K562 (cell line): ENCODE results near the gene FOXA3. TPM values are rescaled to one million over a fixed set of nuclear protein-coding genes. Genes with fewer than 3 reads are reported as not detected.

Source experiments
- AFF4 ChIP-seq: sonication (generic); formaldehyde crosslinking; IDR thresholded peaks from 2 replicates; pipeline ENCODE4 v1.8.0; 2023; ENCODE audit warnings: mild to moderate bottlenecking, missing genetic modification reagents
- ATF7 ChIP-seq: fragments of 450-650 bp; IDR thresholded peaks from 2 replicates; pipeline ENCODE4 v1.7.1; 2014; ENCODE audit warnings: mild to moderate bottlenecking, moderate library complexity
- CBFA2T3 ChIP-seq: fragments of 450-650 bp; IDR thresholded peaks from 2 replicates; pipeline ENCODE4 v1.6.1; 2017
- CREB1 ChIP-seq, 2 experiments: sonication (generic) in 1 of 2; formaldehyde crosslinking in 1 of 2; IDR thresholded peaks; 2 replicates each; pipeline versions ENCODE4 v1.6.1 to v1.8.0; 2012 to 2022; ENCODE audit warnings: inconsistent platforms in 1 of 2, mild to moderate bottlenecking in 1 of 2, missing genetic modification reagents in 1 of 2, moderate library complexity in 1 of 2
- CREM ChIP-seq: IDR thresholded peaks from 2 replicates; pipeline ENCODE4 v1.6.1; 2014; ENCODE audit warnings: antibody characterized with exemption, low read depth
- CSDE1 ChIP-seq, 2 experiments: fragments of 450-650 bp; IDR thresholded peaks; 2 replicates each; pipeline ENCODE4 v1.6.1; 2016; ENCODE audit warnings: mild to moderate bottlenecking in 1 of 2
- ESRRB ChIP-seq: fragments of 250-450 bp; sonication (Bioruptor Pico); IDR thresholded peaks from 2 replicates; pipeline ENCODE4 v1.5.0; 2020; ENCODE audit warnings: mild to moderate bottlenecking, moderate library complexity, borderline replicate concordance
- FOXP1 ChIP-seq: sonication (generic); formaldehyde crosslinking; IDR thresholded peaks from 2 replicates; pipeline ENCODE4 v1.8.0; 2022; ENCODE audit warnings: mild to moderate bottlenecking, missing genetic modification reagents
- GABPB1 ChIP-seq: sonication (generic); formaldehyde crosslinking; IDR thresholded peaks from 2 replicates; pipeline ENCODE4 v1.8.0; 2022; ENCODE audit warnings: mild to moderate bottlenecking, missing genetic modification reagents
- HMG20B ChIP-seq: fragments of 250-450 bp; sonication (Bioruptor Pico); IDR thresholded peaks from 2 replicates; pipeline ENCODE4 v1.5.0; 2021; ENCODE audit warnings: mild to moderate bottlenecking
- KLF10 ChIP-seq: fragments of 250-450 bp; sonication (Bioruptor Pico); IDR thresholded peaks from 2 replicates; pipeline ENCODE4 v1.6.1; 2021; ENCODE audit warnings: matching md5 sums
- OTX1 ChIP-seq: fragments of 450-650 bp; formaldehyde crosslinking; IDR thresholded peaks from 2 replicates; pipeline ENCODE4 v1.4.0; 2022; ENCODE audit warnings: mild to moderate bottlenecking
- PCBP2 ChIP-seq: fragments of 200-400 bp; formaldehyde crosslinking; IDR thresholded peaks from 2 replicates; pipeline ENCODE4 v1.6.1; 2018; ENCODE audit warnings: low read length, low read depth, mild to moderate bottlenecking, moderate library complexity; ENCODE audit not compliant: poor library complexity, severe bottlenecking
- RHOXF2B ChIP-seq: fragments of 250-450 bp; sonication (Bioruptor Pico); conservative IDR thresholded peaks from 2 replicates; pipeline ENCODE4 v1.5.1; 2021
- SAFB ChIP-seq: fragments of 200-400 bp; formaldehyde crosslinking; IDR thresholded peaks from 2 replicates; pipeline ENCODE4 v1.6.1; 2017; ENCODE audit warnings: low read depth, low read length, borderline replicate concordance
- TRIM24 ChIP-seq, 2 experiments: fragments of 450-650 bp; IDR thresholded peaks; 2 replicates each; pipeline ENCODE4 v1.6.1; 2016
- ZNF280A ChIP-seq: fragments of 450-650 bp; IDR thresholded peaks from 2 replicates; pipeline ENCODE4 v1.6.1; 2018; ENCODE audit warnings: mild to moderate bottlenecking, low read depth; ENCODE audit not compliant: partially characterized antibody
- ZNF561 ChIP-seq: fragments of 450-650 bp; formaldehyde crosslinking; conservative IDR thresholded peaks from 2 replicates; pipeline ENCODE4 v1.4.0; 2020; ENCODE audit warnings: mild to moderate bottlenecking, moderate library complexity
- ZNF592 ChIP-seq: fragments of 450-650 bp; IDR thresholded peaks from 2 replicates; pipeline ENCODE4 v1.6.1; 2017; ENCODE audit warnings: antibody characterized with exemption, mild to moderate bottlenecking
- ZNF76 ChIP-seq: fragments of 250-450 bp; sonication (Bioruptor Pico); IDR thresholded peaks from 2 replicates; pipeline ENCODE4 v1.4.0; 2020; ENCODE audit warnings: mild to moderate bottlenecking, moderate library complexity, borderline replicate concordance
- polyA plus RNA-seq, 8 experiments: library from polyadenylated mRNA; depleted of rRNA in 4 of 8; stranded (reverse) in 5 of 8; unstranded in 3 of 8; fragments of >200 nt; fragmentation: Nextera tagmentation in 2 of 8; fragmentation: Illumina TruSeq in 1 of 8; extraction: Ambion mirVana in 2 of 8; extraction: Trizol in 1 of 8; gene quantifications; 2 replicates each; pipeline versions ENCODE4 v1.2.1 to v1.2.3, GENCODE V29; 2011 to 2014; ENCODE audit warnings: inconsistent platforms in 1 of 8, missing spikeins in 1 of 8
- total RNA-seq, 7 experiments: library from RNA; depleted of rRNA in 6 of 7; stranded (reverse); fragments of >200 nt in 6 of 7; fragmentation: Illumina TruSeq in 2 of 7; extraction: Trizol in 2 of 7; gene quantifications; 2 replicates each; pipeline versions ENCODE4 v1.2.1 to v1.2.3, GENCODE V29; 2011 to 2021; ENCODE audit warnings: low replicate concordance in 1 of 7

The FOXA3 gene
- total and polyA plus RNA-seq, 9 of the 15 experiments (the other 6 are each of a cell fraction or from before 2014, with no cell fraction given): 1.3 to 15.5 (median 4.7) TPM

- TF ChIP-seq ZNF592: peak; percentile 28; the same call in 1 of the 2 replicates
- no peak for TF ChIP-seq ZNF76 (CRISPR knock-in tag)
- no peak for TF ChIP-seq HMG20B (CRISPR knock-in tag)
- TF ChIP-seq ESRRB (CRISPR knock-in tag): no peak
- no peak for TF ChIP-seq TRIM24 (IDR thresholded peaks at IDR 0.05)
- peak; percentile 75 for TF ChIP-seq CREM
- no peak for TF ChIP-seq PCBP2
- TF ChIP-seq CSDE1 (IDR thresholded peaks at IDR 0.05): no peak
- peak; percentile 44; the same call in 1 of the 2 replicates for TF ChIP-seq GABPB1
- TF ChIP-seq OTX1: no peak
- no peak for TF ChIP-seq SAFB
- no peak for TF ChIP-seq FOXP1 (CRISPR knock-in tag)
- TF ChIP-seq AFF4: no peak
- peak; percentile 29; the same call in 1 of the 2 replicates for TF ChIP-seq CREB1 (IDR thresholded peaks at IDR 0.05)
- TF ChIP-seq CREB1 (CRISPR knock-in tag; IDR thresholded peaks at IDR 0.05): peak; percentile 25; the same call in 1 of the 2 replicates
- peak; percentile 65; the same call in 1 of the 2 replicates for TF ChIP-seq ATF7
- no peak for TF ChIP-seq ZNF561 (CRISPR knock-in tag)
- no peak for TF ChIP-seq ZNF280A
- no peak for TF ChIP-seq KLF10 (CRISPR knock-in tag)
- no peak for TF ChIP-seq RHOXF2B
- no peak for TF ChIP-seq CBFA2T3
Measured at GRCh38 chr19:45817010-45817724, 47.0 kb upstream of the FOXA3 start (continued).
